Stimulated activated naive CD8-positive, alpha-beta T cell treated with anti-CD3 and anti-CD28 coated beads, Interleukin-15, amount 100 ng/mL, for 72 hours (primary cell): Measurements from ENCODE around the gene TPRX1.
"Not testable (repeated sequence)": the region's sequence is repeated elsewhere in the genome, so short reads cannot be mapped to it uniquely, and the experiment has no call there.

ENCODE experiments used
- ATAC-seq: fragments of 150-1000 bp; cut with Tn5 transposase; 2 replicates; pipeline ENCODE4 v1.10.0; 2021; ENCODE audit warnings: mild to moderate bottlenecking, moderate library complexity
- DNase-seq, 2 donors: peaks; one replicate each; pipeline ENCODE4 v3.0.0; 2021 to 2022
- H3K27ac Mint-ChIP-seq, 2 donors: one replicate each; pipeline ENCODE4 v1.8.0; 2022; ENCODE audit warnings: mild to moderate bottlenecking in 2 of 2, mixed read lengths in 2 of 2, moderate library complexity in 2 of 2
- H3K27me3 Mint-ChIP-seq: one replicate; pipeline ENCODE4 v1.8.0; 2022; ENCODE audit warnings: mixed read lengths
- H3K4me1 Mint-ChIP-seq: one replicate; pipeline ENCODE4 v1.8.0; 2022; ENCODE audit warnings: mild to moderate bottlenecking, mixed read lengths
- H3K4me3 Mint-ChIP-seq, 2 donors: one replicate each; pipeline ENCODE4 v1.8.0; 2022; ENCODE audit warnings: mild to moderate bottlenecking in 2 of 2, mixed read lengths in 2 of 2, moderate library complexity in 1 of 2
- H3K9me3 Mint-ChIP-seq, 2 donors: one replicate each; pipeline ENCODE4 v1.8.0; 2022; ENCODE audit warnings: mixed read lengths in 2 of 2

Gene TPRX1

DNA sequence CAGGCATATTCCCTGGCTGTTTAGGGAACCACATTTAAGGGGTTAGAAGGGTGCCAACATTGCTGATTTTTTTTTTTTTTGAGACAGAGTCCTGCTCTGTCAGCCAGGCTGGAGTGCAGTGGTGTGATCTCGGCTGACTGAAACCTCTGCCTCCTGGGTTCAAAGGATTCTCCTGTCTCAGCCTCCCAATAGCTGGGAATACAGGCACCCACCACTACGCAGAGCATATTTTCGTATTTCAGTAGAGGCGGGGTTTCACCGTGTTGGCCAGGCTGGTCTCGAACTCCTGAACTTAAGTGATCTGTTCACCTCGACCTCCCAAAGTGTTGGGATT lies 9.6 kb upstream of the TPRX1 start:
- Mint-ChIP-seq H3K27me3 (peaks cover 21% of the 10 kb centered on the region), H3K9me3 (no peaks in the 10 kb centered on the region), H3K27ac (no peak overlapping the region), H3K4me1 (no peaks in the 10 kb centered on the region), H3K4me3 (no peak overlapping the region)
- DNase-seq = no peak
- ATAC-seq = peak; percentile 7

DNA sequence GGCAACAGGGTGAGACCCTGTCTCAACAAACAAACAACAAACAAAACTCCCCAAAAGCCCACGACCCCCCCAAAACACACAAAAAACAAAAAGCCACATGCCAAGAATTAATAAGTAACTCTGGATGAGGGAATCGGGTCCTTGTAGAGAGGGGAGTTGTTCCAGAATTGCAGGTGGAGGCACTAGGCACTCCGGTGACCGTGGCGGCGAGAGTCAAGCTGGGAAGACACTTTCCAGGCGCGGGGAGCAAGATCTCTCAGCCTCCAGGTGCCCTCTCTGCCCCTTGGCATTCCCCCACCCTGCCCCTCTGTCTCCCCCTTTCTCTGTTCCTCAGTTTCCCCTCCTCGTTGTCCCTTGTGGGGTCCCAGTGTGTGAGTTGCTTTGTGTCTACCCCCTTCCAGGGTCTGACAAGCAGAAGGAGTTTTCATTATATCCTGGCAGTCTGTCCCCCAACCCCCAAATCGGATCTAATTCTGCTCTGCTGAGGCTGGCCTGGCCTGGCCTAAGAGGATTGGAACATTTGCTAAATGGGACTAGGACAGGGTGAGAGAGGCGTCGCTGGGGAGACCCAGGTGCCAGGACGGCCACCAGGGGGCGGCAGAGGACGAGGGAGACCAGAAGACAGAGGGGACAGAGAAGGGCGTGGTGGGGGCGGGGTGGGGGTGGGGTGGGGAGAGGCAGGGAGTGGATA lies 9.1 kb upstream of the TPRX1 start:
- DNase-seq (peak; percentile 71 to 75), ATAC-seq (peak; percentile 85)
- Mint-ChIP-seq H3K9me3 (no peaks in the 10 kb centered on the region), H3K4me3 (no peak overlapping the region), H3K27ac (no peak overlapping the region), H3K27me3 (peaks cover 16% of the 10 kb centered on the region), H3K4me1 (no peaks in the 10 kb centered on the region)

DNA sequence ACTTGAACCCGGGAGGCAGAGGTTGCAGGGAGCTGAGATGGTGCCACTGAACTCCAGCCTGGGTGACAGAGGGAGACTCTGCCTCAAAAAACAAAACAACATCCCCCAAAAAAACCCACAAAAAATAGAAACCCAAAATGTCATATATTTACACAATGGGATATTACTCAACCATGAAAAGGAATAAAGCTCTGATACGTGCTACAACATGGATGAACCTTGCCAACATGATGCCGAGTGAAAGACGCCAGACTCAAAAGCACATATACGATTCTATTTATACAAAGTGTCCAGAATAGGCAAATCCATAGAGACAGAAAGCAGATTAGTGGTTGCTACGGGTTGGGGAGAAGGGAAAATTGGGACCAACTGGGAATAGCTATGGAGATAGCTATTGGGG lies 2.1 kb upstream of the TPRX1 start:
- H3K9me3 Mint-ChIP-seq = no peaks in the 10 kb centered on the region
- ATAC-seq = no peak
- H3K4me3 Mint-ChIP-seq = no peak overlapping the region
- DNase-seq = no peak
- H3K27ac Mint-ChIP-seq = no peak overlapping the region
- H3K27me3 Mint-ChIP-seq = no peaks in the 10 kb centered on the region
- no peaks in the 10 kb centered on the region for H3K4me1 Mint-ChIP-seq

DNA sequence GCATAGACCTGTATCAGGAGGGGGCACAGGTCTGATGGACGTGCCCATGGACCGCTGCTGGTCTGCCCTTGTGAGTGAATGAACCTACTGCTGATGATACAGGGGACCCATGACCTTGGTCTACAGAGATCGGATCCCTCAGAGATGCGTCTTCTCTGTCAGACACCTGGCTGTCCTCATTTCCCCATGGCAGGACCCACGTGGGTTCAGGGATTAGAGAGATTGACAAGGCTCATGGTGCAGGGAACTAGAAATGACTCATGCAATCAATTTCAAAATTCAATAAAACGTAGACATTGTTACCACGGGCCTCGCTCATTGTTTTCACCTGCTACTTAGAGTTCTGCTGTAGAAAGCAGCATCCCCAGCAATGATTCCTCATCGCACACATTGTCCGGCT lies 962 bp upstream of the TPRX1 start:
- H3K9me3 Mint-ChIP-seq = no peaks in the 10 kb centered on the region
- H3K27me3 Mint-ChIP-seq = no peaks in the 10 kb centered on the region
- no peak overlapping the region for H3K27ac Mint-ChIP-seq
- no peak for ATAC-seq
- DNase-seq = no peak
- H3K4me3 Mint-ChIP-seq = no peak overlapping the region
- no peaks in the 10 kb centered on the region for H3K4me1 Mint-ChIP-seq

- not testable (repeated sequence) for H3K4me3 Mint-ChIP-seq, DNase-seq, H3K27me3 Mint-ChIP-seq, H3K27ac Mint-ChIP-seq, H3K9me3 Mint-ChIP-seq, H3K4me1 Mint-ChIP-seq
- ATAC-seq = peak; percentile 42
These were observed 680 bp downstream of the TPRX1 start for GRCh38 chr19:47803671-47804070.

DNA sequence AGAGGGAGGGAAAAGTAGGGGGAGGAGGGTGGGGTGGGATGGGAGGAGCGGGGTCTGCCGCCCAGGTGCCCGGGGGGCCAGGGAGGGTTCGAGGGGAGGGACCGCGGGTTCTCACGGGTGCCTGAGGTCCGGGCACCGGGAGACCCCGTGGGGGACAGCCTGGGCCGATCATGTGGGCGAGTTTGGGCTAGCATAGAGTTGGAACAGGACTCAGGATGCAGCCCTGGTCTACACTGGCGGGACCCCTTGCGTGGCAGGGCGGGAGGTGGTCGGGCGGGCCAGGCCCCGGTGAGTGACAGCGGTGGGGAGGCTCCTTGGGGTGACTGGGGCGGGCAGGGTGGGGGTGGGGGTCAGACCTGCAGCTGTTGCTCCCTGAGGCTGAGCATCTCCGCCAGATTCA lies 1.2 kb downstream of the TPRX1 start:
- not testable (repeated sequence) for H3K4me3 Mint-ChIP-seq, H3K9me3 Mint-ChIP-seq, DNase-seq, H3K27me3 Mint-ChIP-seq, H3K27ac Mint-ChIP-seq, H3K4me1 Mint-ChIP-seq
- ATAC-seq = peak; percentile 64

- DNase-seq (no peak), ATAC-seq (peak; percentile 23)
- H3K4me1 Mint-ChIP-seq = no peaks in the 10 kb centered on the region
- H3K27me3 Mint-ChIP-seq = peaks cover 8% of the 10 kb centered on the region
- no peaks in the 10 kb centered on the region for H3K9me3 Mint-ChIP-seq
- no peak overlapping the region for H3K4me3 Mint-ChIP-seq
- no peak overlapping the region for H3K27ac Mint-ChIP-seq
These were observed 1.8 kb downstream of the TPRX1 start for GRCh38 chr19:47802521-47803043.

- Mint-ChIP-seq H3K27ac (no peak overlapping the region), H3K9me3 (no peaks in the 10 kb centered on the region), H3K4me3 (no peak overlapping the region), H3K4me1 (no peaks in the 10 kb centered on the region), H3K27me3 (peaks cover 8% of the 10 kb centered on the region)
- DNase-seq (no peak), ATAC-seq (no peak)
These were observed 3.1 kb downstream of the TPRX1 start for GRCh38 chr19:47801270-47801669.

- Mint-ChIP-seq H3K4me3 (no peak overlapping the region), H3K27me3 (peaks cover 8% of the 10 kb centered on the region), H3K4me1 (no peaks in the 10 kb centered on the region), H3K27ac (no peak overlapping the region), H3K9me3 (no peaks in the 10 kb centered on the region)
- ATAC-seq (no peak), DNase-seq (no peak)
These were observed 5.5 kb downstream of the TPRX1 start for GRCh38 chr19:47798904-47799266.

DNA sequence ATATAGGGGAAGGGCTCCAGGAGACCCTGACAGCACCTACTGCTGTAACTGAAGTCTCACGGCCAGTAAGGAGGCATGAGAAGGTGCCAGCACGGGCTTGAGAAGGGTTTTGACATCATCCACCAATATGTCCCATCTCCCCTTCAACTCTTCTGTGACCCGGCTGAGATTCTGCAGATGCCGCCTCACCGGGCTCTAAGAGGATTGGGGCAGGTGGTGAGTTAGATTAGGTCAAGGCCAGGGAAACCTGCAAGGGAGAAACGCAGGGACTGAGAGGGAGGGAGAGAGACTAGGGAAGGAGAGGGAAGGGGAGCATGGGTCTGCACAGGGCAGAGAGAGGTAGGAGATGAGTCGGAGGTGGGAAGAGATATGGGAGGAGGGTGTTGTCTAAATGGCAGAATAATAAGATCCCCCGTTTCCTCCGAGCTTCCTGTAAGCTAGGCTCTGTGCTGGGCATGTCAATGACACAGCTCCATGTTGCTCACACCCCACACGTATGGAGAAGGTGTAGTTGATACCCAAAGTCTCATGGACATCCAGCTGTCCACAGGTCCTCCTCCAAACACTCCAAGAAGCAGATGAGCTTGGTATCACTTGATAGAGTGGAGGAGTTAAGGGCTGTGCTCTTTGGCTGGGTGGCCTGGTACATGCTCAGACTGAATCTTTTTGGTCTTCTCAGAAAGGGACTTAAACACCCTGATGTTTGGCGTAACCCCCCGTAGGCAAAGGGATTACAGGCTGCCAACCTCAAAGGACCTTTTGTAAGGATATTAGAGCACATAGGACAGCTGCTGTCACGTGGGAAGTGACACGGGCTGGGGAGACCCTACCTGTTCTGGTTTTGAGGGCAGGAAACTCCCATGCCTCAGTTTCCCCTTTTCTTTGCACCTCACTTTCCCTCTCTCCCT lies 6.1 kb downstream of the TPRX1 start:
- DNase-seq (no peak), ATAC-seq (no peak)
- H3K27ac Mint-ChIP-seq = no peak overlapping the region
- no peaks in the 10 kb centered on the region for H3K4me1 Mint-ChIP-seq
- H3K9me3 Mint-ChIP-seq = no peaks in the 10 kb centered on the region
- peaks cover 8% of the 10 kb centered on the region for H3K27me3 Mint-ChIP-seq
- no peak overlapping the region for H3K4me3 Mint-ChIP-seq

- no peak for ATAC-seq
These were observed 7.6 kb downstream of the TPRX1 start for GRCh38 chr19:47796785-47797184.

DNA sequence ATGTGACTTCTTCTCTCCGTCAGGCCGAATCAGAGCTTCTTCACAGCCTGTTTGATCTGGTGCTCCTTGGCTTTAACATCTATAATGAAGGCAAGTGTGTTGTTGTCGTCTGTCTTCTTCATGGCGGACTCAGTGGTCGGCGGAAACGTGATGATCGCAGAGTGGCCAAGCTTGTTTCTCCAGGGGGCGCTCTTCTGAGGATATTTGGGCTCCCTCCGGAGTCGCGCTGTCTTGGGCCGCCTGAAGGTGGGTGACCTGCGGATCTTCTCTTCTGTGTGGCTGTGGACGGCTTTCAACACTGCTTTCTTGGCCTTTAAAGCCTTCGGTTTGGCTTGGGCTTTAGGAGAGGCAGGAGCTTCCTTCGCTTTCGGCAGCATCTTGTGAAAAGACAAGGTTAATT lies 9.8 kb downstream of the TPRX1 start:
- Mint-ChIP-seq H3K4me1 (peaks cover 7% of the 10 kb centered on the region), H3K27ac (no peak overlapping the region), H3K9me3 (no peaks in the 10 kb centered on the region), H3K4me3 (no peak overlapping the region), H3K27me3 (peaks cover 8% of the 10 kb centered on the region)
- DNase-seq (no peak), ATAC-seq (no peak)

More at GRCh38 chr19:47796785-47797184, 7.6 kb downstream of the TPRX1 start:
- Mint-ChIP-seq H3K27me3 (peaks cover 8% of the 10 kb centered on the region), H3K9me3 (no peaks in the 10 kb centered on the region), H3K4me1 (no peaks in the 10 kb centered on the region), H3K27ac (no peak overlapping the region), H3K4me3 (no peak overlapping the region)
- DNase-seq = no peak

- no peak overlapping the region for H3K4me3 Mint-ChIP-seq
- H3K27ac Mint-ChIP-seq = no peak overlapping the region
- peaks cover 14% of the 10 kb centered on the region for H3K4me1 Mint-ChIP-seq
- H3K9me3 Mint-ChIP-seq = no peaks in the 10 kb centered on the region
- DNase-seq = no peak
- no peak for ATAC-seq
- H3K27me3 Mint-ChIP-seq = peaks cover under 1% of the 10 kb centered on the region
These were observed 11.7 kb downstream of the TPRX1 start for GRCh38 chr19:47792616-47793015.

GRCh38 chr19:47790398-47790814 lies 13.9 kb downstream of the TPRX1 start:
- Mint-ChIP-seq H3K4me1 (peaks cover 14% of the 10 kb centered on the region), H3K9me3 (no peaks in the 10 kb centered on the region), H3K27me3 (no peaks in the 10 kb centered on the region), H3K27ac (no peak overlapping the region), H3K4me3 (no peak overlapping the region)
- DNase-seq (peak; percentile 78 to 79), ATAC-seq (peak; percentile 82)

DNA sequence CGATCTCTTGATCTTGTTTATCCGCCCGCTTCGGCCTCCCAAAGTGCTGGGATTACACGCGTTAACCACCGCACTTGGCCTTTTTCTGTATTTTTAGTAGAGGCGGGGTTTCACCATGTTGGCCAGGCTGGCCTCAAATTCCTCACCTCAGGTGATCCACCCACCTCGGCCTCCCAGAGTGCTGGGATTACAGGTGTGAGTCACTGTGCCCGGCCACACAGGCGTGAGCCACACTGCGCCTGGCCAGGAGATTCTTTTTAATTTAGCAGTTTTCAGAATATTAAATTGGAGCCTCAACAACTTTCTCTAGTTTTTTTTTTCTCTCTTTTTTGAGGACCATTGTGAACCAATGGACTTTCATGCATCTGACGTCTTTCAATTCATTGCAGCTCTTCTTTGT lies 14.5 kb downstream of the TPRX1 start:
- not testable (repeated sequence) for H3K27me3 Mint-ChIP-seq, DNase-seq, H3K4me3 Mint-ChIP-seq, H3K27ac Mint-ChIP-seq, ATAC-seq, H3K9me3 Mint-ChIP-seq
- peaks cover 14% of the 10 kb centered on the region for H3K4me1 Mint-ChIP-seq

DNA sequence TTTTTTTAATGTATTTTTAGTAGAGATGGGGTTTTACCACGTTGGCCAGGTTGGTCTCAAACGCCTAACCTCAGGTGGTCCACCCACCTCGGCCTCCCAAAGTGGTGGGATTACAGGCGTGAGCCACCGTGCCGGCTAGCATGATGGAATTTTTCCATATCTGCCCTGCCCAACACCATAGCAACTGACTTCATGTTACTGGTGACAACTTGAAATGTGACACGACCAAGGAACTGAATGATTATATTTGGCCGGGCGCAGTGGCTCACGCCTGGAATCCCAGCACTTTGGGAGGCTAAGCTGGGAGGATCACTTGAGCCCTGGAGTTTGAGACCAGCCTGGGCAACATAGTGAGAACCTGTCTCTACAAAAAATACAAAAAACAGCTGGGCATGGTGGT lies 17.0 kb downstream of the TPRX1 start:
- not testable (repeated sequence) for H3K27ac Mint-ChIP-seq, DNase-seq, H3K9me3 Mint-ChIP-seq, ATAC-seq, H3K27me3 Mint-ChIP-seq, H3K4me3 Mint-ChIP-seq
- H3K4me1 Mint-ChIP-seq = peaks cover 14% of the 10 kb centered on the region
